Spleen (tissue), 11 donors: ENCODE measurements around the gene NSD1. TPM values are rescaled to one million over a fixed set of nuclear protein-coding genes. Genes with fewer than 3 reads are reported as not detected.

Experiments used
- DNase-seq: peaks from one replicate; pipeline ENCODE4 v3.0.0-alpha.2; 2020
- H3K27ac ChIP-seq, 8 donors: fragments of 200-600 bp; sonication (generic) in 7 of 8; 1 replicate in 4 of 8; 2 replicates in 4 of 8; pipeline versions ENCODE4 v1.5.0 to v1.8.0; 2016 to 2021; ENCODE audit warnings: inconsistent platforms in 4 of 8, mild to moderate bottlenecking in 4 of 8, moderate library complexity in 1 of 8
- H3K27me3 ChIP-seq, 7 donors: fragments of 200-600 bp; sonication (generic) in 6 of 7; replicated peaks in 1 of 7; 1 replicate in 4 of 7; 2 replicates in 3 of 7; pipeline versions ENCODE4 v1.5.0 to v1.8.0; 2016 to 2021; ENCODE audit warnings: inconsistent platforms in 3 of 7, mild to moderate bottlenecking in 1 of 7
- H3K36me3 ChIP-seq, 6 donors: fragments of 200-600 bp; sonication (generic) in 5 of 6; 1 replicate in 4 of 6; 2 replicates in 2 of 6; pipeline versions ENCODE4 v1.5.0 to v1.8.0; 2016 to 2021; ENCODE audit warnings: inconsistent platforms in 2 of 6
- H3K4me1 ChIP-seq, 6 donors: fragments of 200-600 bp; sonication (generic) in 5 of 6; 1 replicate in 3 of 6; 2 replicates in 3 of 6; pipeline versions ENCODE4 v1.5.0 to v1.8.0; 2016 to 2021; ENCODE audit warnings: inconsistent platforms in 3 of 6
- H3K4me3 ChIP-seq, 8 donors: fragments of 200-600 bp; sonication (generic) in 7 of 8; 1 replicate in 4 of 8; 2 replicates in 4 of 8; pipeline versions ENCODE4 v1.5.0 to v1.8.0; 2016 to 2021; ENCODE audit warnings: inconsistent platforms in 4 of 8, mild to moderate bottlenecking in 4 of 8, moderate library complexity in 2 of 8
- H3K9me3 ChIP-seq, 8 donors: fragments of 200-600 bp; sonication (generic) in 7 of 8; 1 replicate in 4 of 8; 2 replicates in 4 of 8; pipeline versions ENCODE4 v1.5.0 to v1.8.0; 2016 to 2021; ENCODE audit warnings: inconsistent platforms in 4 of 8
- CTCF ChIP-seq, 11 experiments: fragments of 200-600 bp in 7 of 11; fragments of 450-650 bp in 4 of 11; sonication (generic) in 4 of 11; IDR thresholded peaks in 8 of 11; conservative IDR thresholded peaks in 3 of 11; 1 replicate in 7 of 11; 2 replicates in 4 of 11; pipeline versions ENCODE4 v1.4.0 to v1.8.0; 2016 to 2021; ENCODE audit warnings: antibody characterized with exemption in 11 of 11, inconsistent platforms in 4 of 11, mild to moderate bottlenecking in 1 of 11
- POLR2A ChIP-seq, 3 donors: fragments of 450-650 bp; IDR thresholded peaks; one replicate each; pipeline ENCODE4 v1.5.1; 2017; ENCODE audit warnings: antibody characterized with exemption in 3 of 3, mild to moderate bottlenecking in 1 of 3
- POLR2AphosphoS5 ChIP-seq, 3 donors: sonication (generic); formaldehyde crosslinking; IDR thresholded peaks; one replicate each; pipeline ENCODE4 v1.5.1; 2017; ENCODE audit warnings: antibody characterized with exemption in 3 of 3
- WGBS, 5 donors: extraction: QIAGEN DNeasy Blood & Tissue Kit in 3 of 5; methylation state at CpG; one replicate each; pipeline versions ENCODE4 v1.1.5 to v1.1.7; 2013 to 2018; 5-methylcytosine and 5-hydroxymethylcytosine counted together
- intact Hi-C: fragments of 100-400 bp; cut with DNase I; formaldehyde crosslinking; loops from one replicate; pipeline ENCODE4 v1.15.0; 2023; ENCODE audit warnings: low total_unique reads
- polyA plus RNA-seq, 3 donors: library from polyadenylated mRNA; stranded (reverse); fragments of 200-250 nt; gene quantifications; one replicate each; pipeline ENCODE4 v1.2.1, GENCODE V29; 2013
- total RNA-seq, 7 donors: library from RNA; depleted of rRNA in 3 of 7; stranded (reverse); fragments of >200 nt in 3 of 7; fragmentation: NEBNext Ultra II Directional in 4 of 7; extraction: Animal tissue kit (Norgen Biotek cat#: 25700) in 4 of 7; gene quantifications; one replicate each; pipeline versions ENCODE4 v1.1.0 to v1.2.1, GENCODE V29; 2016 to 2021
- donor health status: healthy with polysubstance abuse.
- donor health status: DM: no; HTN: no; CAD: no; lungs with moderate emphysema.
- donor health status: DM: no; HTN: no; CAD: no.
- donor health status: Bipolar disorder and iron deficiency.
- donor health status: healthy.
- donor health status: DM: no; HTN: no; CAD: no.
- donor health status: DM: yes; HTN: yes; CAD: no.

The NSD1 gene
- total and polyA plus RNA-seq, 10 donors, result 4.1 to 130 (median 69.1) TPM

- WGBS, 5 donors, result 82 to 93% (median 89%) methylated on average over 9 to 32 of the region's 32 CpGs
- DNase-seq, result no peak
- no peak overlapping the region for H3K4me3 ChIP-seq
- peaks cover 0 to 25% (median 0%) of the 10 kb centered on the region in 6 donors for H3K36me3 ChIP-seq
- TF ChIP-seq CTCF (IDR thresholded peaks at IDR 0.05 in 8 of 11, conservative IDR thresholded peaks at IDR 0.05 in 3 of 11), result no peak
- TF ChIP-seq POLR2AphosphoS5 (IDR thresholded peaks at IDR 0.05), result no peak
- TF ChIP-seq POLR2A (IDR thresholded peaks at IDR 0.05), result no peak
- intact Hi-C loops, result no loop called here
- H3K4me1 ChIP-seq, result peaks cover under 1 to 80% (median 30%) of the 10 kb centered on the region in 6 donors
- H3K27me3 ChIP-seq, result peaks cover 0 to 13% (median 0%) of the 10 kb centered on the region in 7 donors
- H3K27ac ChIP-seq, result peak overlapping the region in 4 of 8 donors; percentile 16 to 63 (median 22)
- H3K9me3 ChIP-seq, result no peaks in the 10 kb centered on the region
Measured at GRCh38 chr5:177092178-177093081, 41.1 kb upstream of the NSD1 start.

- 91 to 95% (median 94%) methylated on average over 30 to 40 of the region's 40 CpGs for WGBS, 5 donors
- H3K4me1 ChIP-seq, result peaks cover 0 to 84% (median 31%) of the 10 kb centered on the region in 6 donors
- peaks cover 0 to 25% (median 0%) of the 10 kb centered on the region in 6 donors for H3K36me3 ChIP-seq
- H3K9me3 ChIP-seq, result no peaks in the 10 kb centered on the region
- peaks cover 0 to 5% (median 0%) of the 10 kb centered on the region in 7 donors for H3K27me3 ChIP-seq
- intact Hi-C loops, result no loop called here
- no peak for DNase-seq
- H3K27ac ChIP-seq, result peak overlapping the region in 5 of 8 donors; percentile 16 to 63 (median 47)
- H3K4me3 ChIP-seq, result no peak overlapping the region
- no peak for TF ChIP-seq POLR2A (IDR thresholded peaks at IDR 0.05)
- TF ChIP-seq CTCF (IDR thresholded peaks at IDR 0.05 in 8 of 11, conservative IDR thresholded peaks at IDR 0.05 in 3 of 11), result no peak
- no peak for TF ChIP-seq POLR2AphosphoS5 (IDR thresholded peaks at IDR 0.05)
Measured at GRCh38 chr5:177093082-177093712, 40.4 kb upstream of the NSD1 start.

GRCh38 chr5:177093803-177094202 is 39.8 kb upstream of the NSD1 start:
- no peaks in the 10 kb centered on the region for H3K9me3 ChIP-seq
- peaks cover 0 to 81% (median 33%) of the 10 kb centered on the region in 6 donors for H3K4me1 ChIP-seq
- H3K4me3 ChIP-seq, result no peak overlapping the region
- no peak for DNase-seq
- TF ChIP-seq POLR2AphosphoS5 (IDR thresholded peaks at IDR 0.05), result no peak
- TF ChIP-seq CTCF (IDR thresholded peaks at IDR 0.05 in 8 of 11, conservative IDR thresholded peaks at IDR 0.05 in 3 of 11), result no peak
- no peak for TF ChIP-seq POLR2A (IDR thresholded peaks at IDR 0.05)
- H3K27ac ChIP-seq, result peak overlapping the region in 5 of 8 donors; percentile 45 to 63 (median 51)
- no peaks in the 10 kb centered on the region for H3K27me3 ChIP-seq
- intact Hi-C loops, result no loop called here
- WGBS, 5 donors, result 86 to 92% (median 88%) methylated on average over 6 of the region's 6 CpGs
- H3K36me3 ChIP-seq, result peaks cover 0 to 25% (median 0%) of the 10 kb centered on the region in 6 donors
